ACHN (cell line): Measurements from ENCODE around the gene PLD4.

Experiments used
- DNase-seq: peaks from one replicate; pipeline ENCODE4 v3.0.0-alpha.2; 2015
- in situ Hi-C: cut with HindIII; loops from 2 replicates; pipeline ENCODE4 v1.10.0; 2017; ENCODE audit warnings: low sequenced_read_pairs, low pct_ligation_motif_present, low pct_unique_long_range_greater_than_20kb

PLD4 gene

GRCh38 chr14:104976198-104977007 is 51.7 kb downstream of the PLD4 start:
- in situ Hi-C loops = no loop called here
- peak; percentile 87 for DNase-seq

- peak; percentile 26 for DNase-seq
- in situ Hi-C loops = no loop called here
These were observed 52.5 kb downstream of the PLD4 start for GRCh38 chr14:104977008-104977680.

- peak; percentile 87 for DNase-seq
- in situ Hi-C loops = no loop called here
These were observed 53.3 kb downstream of the PLD4 start, which contains the start of gene AHNAK2 for GRCh38 chr14:104977681-104978653. TSS of gene AHNAK2 (minus strand) at chr14:104978374. CDS start at chr14:104978237, 137 bp downstream.

- in situ Hi-C loops = no loop called here
- no peak for DNase-seq
These were observed 54.3 kb downstream of the PLD4 start for GRCh38 chr14:104978746-104979691.

GRCh38 chr14:104979758-104980610 is 55.3 kb downstream of the PLD4 start:
- in situ Hi-C loops = no loop called here

GRCh38 chr14:104980611-104981531 is 56.2 kb downstream of the PLD4 start:
- in situ Hi-C loops = no loop called here

More at GRCh38 chr14:104979758-104980610, 55.3 kb downstream of the PLD4 start:
- DNase-seq = peak; percentile 69

GRCh38 chr14:104981699-104982541 is 57.2 kb downstream of the PLD4 start:
- in situ Hi-C loops = no loop called here
- peak; percentile 17 for DNase-seq

More at GRCh38 chr14:104980611-104981531, 56.2 kb downstream of the PLD4 start:
- no peak for DNase-seq

GRCh38 chr14:104982548-104983230 is 58.0 kb downstream of the PLD4 start:
- in situ Hi-C loops = no loop called here
- no peak for DNase-seq
